HCT116 (cell line): ENCODE data around the gene MROH7. TPM values are rescaled to one million over a fixed set of nuclear protein-coding genes. Genes with fewer than 3 reads are reported as not detected.

Experiments used
- ATAC-seq: fragments of 200-7000 bp; cut with Tn5 transposase; 2 replicates; pipeline ENCODE4 v1.9.1; 2020; ENCODE audit warnings: mild to moderate bottlenecking, moderate library complexity
- BruUV-seq: library from RNA; stranded (reverse); fragments of 400-500 nt; replicated peaks from 2 replicates; lab custom pipeline; 2021; lab: Mats Ljungman, UMichigan
- CTCF ChIA-PET: fragments of 300-600 bp; sonication (Branson Sonifier 250); formaldehyde crosslinking; loops from one replicate; lab custom pipeline; 2021; ENCODE audit warnings: antibody characterized with exemption; lab: Charles Lee
- POLR2A ChIA-PET: fragments of 300-600, 350-600 bp; sonication (Branson Sonifier 250); formaldehyde crosslinking; loops from one replicate; lab custom pipeline; 2021; ENCODE audit warnings: antibody characterized with exemption; lab: Charles Lee
- RAD21 ChIA-PET, 2 experiments: fragments of 300-600 bp; sonication (Branson Sonifier 250); formaldehyde crosslinking; loops; one replicate each; lab custom pipeline; 2023; ENCODE audit warnings: low total read pairs in 2 of 2; ENCODE audit not compliant: uncharacterized antibody in 2 of 2, unreplicated experiment in 2 of 2, low non-redundant PET in 1 of 2; lab: Charles Lee
- DNase-seq: peaks from one replicate; pipeline ENCODE4 v3.0.0-alpha.2; 2010; ENCODE audit warnings: low read depth, low spot score
- H2AFZ ChIP-seq: fragments of 200-600 bp; shearing (Covaris generic), sonication (generic); 2 replicates; pipeline ENCODE4 v1.6.1; 2017; ENCODE audit warnings: low read depth, mixed run types, mixed read lengths, antibody characterized with exemption, low read length; ENCODE audit not compliant: poor library complexity, severe bottlenecking
- H3K27ac ChIP-seq: 2 replicates; pipeline ENCODE4 v1.5.1; 2012; ENCODE audit warnings: low read depth, low read length
- H3K27me3 ChIP-seq: fragments of 200-600 bp; sonication (generic); 2 replicates; pipeline ENCODE4 v1.6.1; 2016; ENCODE audit warnings: mixed run types, low read length, mixed read lengths; ENCODE audit not compliant: insufficient read depth
- H3K36me3 ChIP-seq, 2 experiments: fragments of 200-500 bp in 1 of 2; fragments of 200-600 bp in 1 of 2; sonication (Bioruptor generic) in 1 of 2; sonication (generic) in 1 of 2; 2 replicates each; pipeline versions ENCODE4 v1.5.1 to v1.6.1; 2014 to 2016; ENCODE audit warnings: low read length in 2 of 2, inconsistent platforms in 1 of 2, mixed read lengths in 1 of 2, mixed run types in 1 of 2; ENCODE audit not compliant: insufficient read depth in 2 of 2, control insufficient read depth in 1 of 2
- H3K4me1 ChIP-seq, 2 experiments: fragments of 200-600 bp in 1 of 2; sonication (generic) in 1 of 2; 2 replicates each; pipeline versions ENCODE4 v1.5.1 to v1.6.1; 2012 to 2017; ENCODE audit warnings: low read length in 2 of 2, inconsistent platforms in 1 of 2, mild to moderate bottlenecking in 1 of 2, mixed read lengths in 1 of 2, mixed run types in 1 of 2, moderate library complexity in 1 of 2; ENCODE audit not compliant: insufficient read depth in 2 of 2, control insufficient read depth in 1 of 2
- H3K4me2 ChIP-seq: fragments of 200-600 bp; sonication (generic); 2 replicates; pipeline ENCODE4 v1.6.1; 2017; ENCODE audit warnings: mixed run types, low read length, mixed read lengths
- H3K4me3 ChIP-seq, 2 experiments: fragments of 200-600 bp in 1 of 2; sonication (generic) in 1 of 2; replicated peaks in 1 of 2; 2 replicates each; pipeline ENCODE4 v1.5.1; 2011 to 2016; ENCODE audit warnings: low read length in 2 of 2, control low read depth in 1 of 2, low read depth in 1 of 2, mild to moderate bottlenecking in 1 of 2, mixed read lengths in 1 of 2, mixed run types in 1 of 2
- H3K79me2 ChIP-seq: fragments of 200-600 bp; sonication (generic); 2 replicates; pipeline ENCODE4 v1.6.1; 2017; ENCODE audit warnings: mild to moderate bottlenecking, mixed run types, low read length, moderate library complexity, mixed read lengths; ENCODE audit not compliant: insufficient read depth
- H3K9ac ChIP-seq: fragments of 200-600 bp; sonication (generic); 2 replicates; pipeline ENCODE4 v1.6.1; 2016; ENCODE audit warnings: low read length, mixed read lengths
- H3K9me2 ChIP-seq: fragments of 200-600 bp; sonication (generic), shearing (Covaris generic); 2 replicates; pipeline ENCODE4 v1.6.1; 2017; ENCODE audit warnings: mixed run types, mild to moderate bottlenecking, moderate library complexity; ENCODE audit not compliant: insufficient read depth
- H3K9me3 ChIP-seq, 2 experiments: fragments of 200-500 bp in 1 of 2; fragments of 200-600 bp in 1 of 2; sonication (Bioruptor generic) in 1 of 2; sonication (generic) in 1 of 2; 2 replicates each; pipeline ENCODE4 v1.6.1; 2014 to 2017; ENCODE audit warnings: low read length in 2 of 2, mixed read lengths in 2 of 2, inconsistent platforms in 1 of 2, low read depth in 1 of 2, mild to moderate bottlenecking in 1 of 2, mixed run types in 1 of 2, moderate library complexity in 1 of 2; ENCODE audit not compliant: control insufficient read depth in 1 of 2, insufficient read depth in 1 of 2
- H4K20me1 ChIP-seq: fragments of 200-600 bp; sonication (generic), shearing (Covaris generic); 2 replicates; pipeline ENCODE4 v1.6.1; 2017; ENCODE audit warnings: mixed run types, mild to moderate bottlenecking, moderate library complexity; ENCODE audit not compliant: insufficient read depth
- ATF3 ChIP-seq: IDR thresholded peaks from 2 replicates; pipeline ENCODE4 v1.6.1; 2012
- CEBPB ChIP-seq: IDR thresholded peaks from 2 replicates; pipeline ENCODE4 v1.6.1; 2012; ENCODE audit warnings: low read depth
- CTCF ChIP-seq, 3 experiments: fragments of 200-600 bp in 1 of 3; sonication (generic) in 1 of 3; IDR thresholded peaks in 2 of 3; conservative IDR thresholded peaks in 1 of 3; 2 replicates each; pipeline ENCODE4 v1.5.1; 2012 to 2017; ENCODE audit warnings: low read depth in 2 of 3, low read length in 2 of 3, antibody characterized with exemption in 1 of 3, borderline replicate concordance in 1 of 3, control low read depth in 1 of 3, mild to moderate bottlenecking in 1 of 3, mixed read lengths in 1 of 3, mixed run types in 1 of 3, moderate library complexity in 1 of 3; ENCODE audit not compliant: insufficient read depth in 1 of 3
- EGR1 ChIP-seq: IDR thresholded peaks from 2 replicates; pipeline ENCODE4 v1.6.1; 2012; ENCODE audit warnings: low read depth
- ELF1 ChIP-seq: IDR thresholded peaks from 2 replicates; pipeline ENCODE4 v1.6.1; 2012; ENCODE audit warnings: low read depth, borderline replicate concordance
- EZH2 ChIP-seq: fragments of 200-600 bp; sonication (generic); IDR thresholded peaks from 2 replicates; pipeline ENCODE4 v1.6.1; 2017; ENCODE audit warnings: antibody characterized with exemption, mixed run types
- POLR2AphosphoS5 ChIP-seq: IDR thresholded peaks from 2 replicates; pipeline ENCODE4 v1.6.1; 2011; ENCODE audit warnings: mild to moderate bottlenecking, low read depth, low read length, moderate library complexity
- RAD21 ChIP-seq: IDR thresholded peaks from 2 replicates; pipeline ENCODE4 v1.6.1; 2012; ENCODE audit warnings: low read depth, mild to moderate bottlenecking
- SIN3A ChIP-seq: IDR thresholded peaks from 2 replicates; pipeline ENCODE4 v1.6.1; 2012; ENCODE audit warnings: low read depth
- SP1 ChIP-seq: IDR thresholded peaks from 2 replicates; pipeline ENCODE4 v1.6.1; 2012; ENCODE audit warnings: low read depth
- TCF7L2 ChIP-seq: IDR thresholded peaks from 2 replicates; pipeline ENCODE4 v1.7.0; 2011; ENCODE audit warnings: borderline replicate concordance, inconsistent platforms; ENCODE audit not compliant: insufficient read depth, insufficient read length; ENCODE audit errors: extremely low read depth
- YY1 ChIP-seq: IDR thresholded peaks from 2 replicates; pipeline ENCODE4 v1.6.1; 2011; ENCODE audit warnings: low read length, low read depth, moderate library complexity, mild to moderate bottlenecking; ENCODE audit not compliant: insufficient replicate concordance; ENCODE audit errors: extremely low read depth
- ZNF274 ChIP-seq: fragments of 200-500 bp; sonication (Bioruptor generic); IDR thresholded peaks from 2 replicates; pipeline ENCODE4 v1.6.1; 2014; ENCODE audit warnings: mild to moderate bottlenecking, low read depth, low read length, inconsistent platforms
- intact Hi-C: fragments of 100-400 bp; cut with micrococcal nuclease; formaldehyde crosslinking; loops from 2 replicates; pipeline ENCODE4 v1.10.0; 2022
- total RNA-seq: library from RNA; stranded (reverse); gene quantifications from one replicate; pipeline ENCODE4 v1.2.1, GENCODE V29; 2021; ENCODE audit not compliant: unreplicated experiment

The MROH7 gene
- total RNA-seq, 1 experiment from 2014 or later = 1.1 TPM

- no peaks in the 10 kb centered on the region for H3K9me3 ChIP-seq
- H3K9ac ChIP-seq = no peak overlapping the region
- H3K9me2 ChIP-seq = no peaks in the 10 kb centered on the region
- H3K4me3 ChIP-seq = no peak overlapping the region
- H3K36me3 ChIP-seq = no peaks in the 10 kb centered on the region
- POLR2A ChIA-PET = no interaction called here
- CTCF ChIA-PET = no interaction called here
- H3K27ac ChIP-seq = no peak overlapping the region
- DNase-seq = no peak
- no peaks in the 10 kb centered on the region for H4K20me1 ChIP-seq
- intact Hi-C loops = no loop called here
- TF ChIP-seq ZNF274 = no peak
- TF ChIP-seq SIN3A = no peak
- TF ChIP-seq ELF1 = no peak
- no peak for TF ChIP-seq EGR1
- TF ChIP-seq CEBPB = no peak
- TF ChIP-seq CTCF (IDR thresholded peaks at IDR 0.05 in 2 of 3, conservative IDR thresholded peaks at IDR 0.05 in 1 of 3; ENCODE audit: borderline replicate concordance in 1 of 3, insufficient read depth in 1 of 3, low read depth in 2 of 3, low read length in 2 of 3) = no peak
- TF ChIP-seq TCF7L2 = no peak
- TF ChIP-seq RAD21 = no peak
- no peak for TF ChIP-seq EZH2
- TF ChIP-seq ATF3 = no peak
- TF ChIP-seq POLR2AphosphoS5 = no peak
- TF ChIP-seq SP1 = no peak
- no peak for TF ChIP-seq YY1
- no peaks in the 10 kb centered on the region for H3K4me1 ChIP-seq
- no peak for ATAC-seq
- no TSS peak for BruUV-seq
- H2AFZ ChIP-seq = no peak overlapping the region
- H3K79me2 ChIP-seq = no peaks in the 10 kb centered on the region
- 0 out of 2 replicates have a peak, but pooled peaks cover 5% of the 10 kb centered on the region for H3K27me3 ChIP-seq
- H3K4me2 ChIP-seq = no peak overlapping the region
- RAD21 ChIA-PET = no interaction called here
Measured at GRCh38 chr1:54699936-54700525, 58.4 kb downstream of the MROH7 start.
